OCI-LY7 (cell line): ENCODE data around the gene NDUFA13. TPM values are rescaled to one million over a fixed set of nuclear protein-coding genes. Genes with fewer than 3 reads are reported as not detected.

ENCODE experiments used
- BruUV-seq: library from RNA; stranded (reverse); fragments of 400-500 nt; replicated peaks from 2 replicates; lab custom pipeline; 2021; lab: Mats Ljungman, UMichigan
- CTCF ChIA-PET: fragments of 300-600 bp; sonication (Branson Sonifier 250); formaldehyde crosslinking; loops from one replicate; lab custom pipeline; 2022; ENCODE audit warnings: antibody characterized with exemption; ENCODE audit not compliant: unreplicated experiment; lab: Charles Lee
- POLR2A ChIA-PET: fragments of 300-600 bp; sonication (Branson Sonifier 250); formaldehyde crosslinking; loops from one replicate; lab custom pipeline; 2022; ENCODE audit warnings: antibody characterized with exemption; lab: Charles Lee
- DNase-seq: peaks from one replicate; pipeline ENCODE4 v3.0.0-alpha.2; 2015; ENCODE audit warnings: low spot score
- H2AFZ ChIP-seq: fragments of 200-600 bp; sonication (generic), shearing (Covaris generic); 2 replicates; pipeline ENCODE4 v1.6.1; 2014; ENCODE audit warnings: mild to moderate bottlenecking, antibody characterized with exemption, low read length, moderate library complexity
- H3K27ac ChIP-seq: fragments of 200-600 bp; sonication (generic); 2 replicates; pipeline ENCODE4 v1.5.1; 2014; ENCODE audit warnings: mixed run types, low read depth, mild to moderate bottlenecking, moderate library complexity, low read length, inconsistent platforms; ENCODE audit not compliant: poor library complexity, severe bottlenecking
- H3K36me3 ChIP-seq: fragments of 200-600 bp; sonication (generic); 2 replicates; pipeline ENCODE4 v1.6.1; 2014; ENCODE audit warnings: mild to moderate bottlenecking, antibody characterized with exemption, low read length, moderate library complexity, mixed read lengths; ENCODE audit not compliant: insufficient read depth
- H3K4me1 ChIP-seq: fragments of 200-600 bp; sonication (generic); 2 replicates; pipeline ENCODE4 v1.5.1; 2014; ENCODE audit warnings: mild to moderate bottlenecking, low read length; ENCODE audit not compliant: insufficient read depth, poor library complexity, severe bottlenecking
- H3K4me2 ChIP-seq: fragments of 200-600 bp; sonication (generic); 2 replicates; pipeline ENCODE4 v1.6.1; 2014; ENCODE audit warnings: mild to moderate bottlenecking, low read length
- H3K4me3 ChIP-seq: fragments of 200-600 bp; sonication (generic); 2 replicates; pipeline ENCODE4 v1.5.1; 2014; ENCODE audit warnings: mild to moderate bottlenecking, low read depth, low read length; ENCODE audit not compliant: poor library complexity, severe bottlenecking
- H3K79me2 ChIP-seq: fragments of 200-600 bp; sonication (generic); 2 replicates; pipeline ENCODE4 v1.6.1; 2016; ENCODE audit warnings: low read depth, mild to moderate bottlenecking, low read length, moderate library complexity, mixed read lengths; ENCODE audit not compliant: insufficient read depth
- H3K9me2 ChIP-seq: fragments of 200-600 bp; sonication (generic); 2 replicates; pipeline ENCODE4 v1.6.1; 2016; ENCODE audit warnings: mild to moderate bottlenecking, low read length, mixed read lengths; ENCODE audit not compliant: insufficient read depth
- H3K9me3 ChIP-seq: fragments of 200-600 bp; sonication (generic); 2 replicates; pipeline ENCODE4 v1.6.1; 2014; ENCODE audit warnings: mild to moderate bottlenecking, mixed run types, low read length, mixed read lengths
- H4K20me1 ChIP-seq: fragments of 200-600 bp; sonication (generic); 2 replicates; pipeline ENCODE4 v1.6.1; 2014; ENCODE audit warnings: mild to moderate bottlenecking, antibody characterized with exemption, low read length, moderate library complexity, mixed read lengths; ENCODE audit not compliant: insufficient read depth
- CTCF ChIP-seq: fragments of 200-600 bp; sonication (generic); conservative IDR thresholded peaks from 2 replicates; pipeline ENCODE4 v1.5.1; 2014; ENCODE audit warnings: mild to moderate bottlenecking, antibody characterized with exemption, low read length, moderate library complexity, mixed read lengths
- EZH2phosphoT487 ChIP-seq: fragments of 200-600 bp; sonication (generic); IDR thresholded peaks from 2 replicates; pipeline ENCODE4 v1.6.1; 2018; ENCODE audit warnings: low read depth, borderline replicate concordance, mild to moderate bottlenecking, mixed run types, antibody characterized with exemption, low read length, moderate library complexity, mixed read lengths
- intact Hi-C: fragments of 100-400 bp; cut with micrococcal nuclease; formaldehyde crosslinking; loops from one replicate; pipeline ENCODE4 v1.10.0; 2022; ENCODE audit not compliant: unreplicated experiment
- total RNA-seq, 2 experiments: library from RNA; depleted of rRNA in 1 of 2; stranded (reverse); fragments of >200 nt in 1 of 2; shearing (Covaris generic) in 1 of 2; gene quantifications; 2 replicates each; pipeline ENCODE4 v1.2.3, GENCODE V29; 2014 to 2022

The NDUFA13 gene
- total RNA-seq, 2 experiments from 2014 or later, result 275 to 429 TPM

DNA sequence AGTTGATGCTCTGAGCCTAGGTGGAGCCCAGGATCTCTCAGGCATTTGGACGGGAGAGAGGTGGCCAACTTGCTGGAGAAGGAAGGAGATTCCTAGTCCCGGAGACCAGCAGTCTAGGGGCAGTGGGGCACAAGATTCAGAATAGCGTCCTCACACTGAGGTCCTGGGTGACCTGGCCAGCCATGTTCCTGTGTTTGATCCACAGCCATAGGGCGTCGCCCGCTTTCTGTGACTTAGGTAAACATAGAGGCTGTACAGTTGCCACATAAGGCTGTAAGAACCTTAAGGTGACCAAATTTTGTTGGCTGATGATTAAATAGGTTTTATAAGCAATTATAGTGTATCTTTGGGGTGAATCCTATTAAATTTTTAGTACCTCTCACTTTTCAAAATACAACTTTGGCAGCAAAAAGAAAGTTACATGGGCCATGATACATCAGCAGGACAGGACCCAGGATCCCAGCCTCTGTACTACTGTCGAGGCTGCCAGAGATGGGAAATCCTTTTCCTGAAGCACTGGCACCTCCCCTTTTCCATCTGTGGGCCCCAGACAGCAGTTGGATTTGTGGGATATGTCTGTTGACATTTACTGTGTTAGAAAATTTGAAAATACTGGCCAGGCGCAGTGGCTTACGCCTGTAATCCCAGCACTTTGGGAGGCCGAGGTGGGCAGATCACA lies 38.2 kb upstream of the NDUFA13 start:
- H2AFZ ChIP-seq, result no peak overlapping the region
- CTCF ChIA-PET, result no interaction called here
- intact Hi-C loops, result loop anchor here (10.0 kb wide), 1 partner anchor 73 kb away; the partner anchor contains the start of gene GATAD2A
- POLR2A ChIA-PET, result no interaction called here
- H3K9me3 ChIP-seq, result no peaks in the 10 kb centered on the region
- peaks cover 67% of the 10 kb centered on the region for H3K36me3 ChIP-seq
- no peaks in the 10 kb centered on the region; the same call in 1 of the 2 replicates for H4K20me1 ChIP-seq
- H3K4me1 ChIP-seq, result no peaks in the 10 kb centered on the region
- TF ChIP-seq CTCF (no peak), EZH2phosphoT487 (no peak)
- no peak overlapping the region for H3K4me2 ChIP-seq
- DNase-seq, result no peak
- peaks cover 19% of the 10 kb centered on the region; the same call in 1 of the 2 replicates for H3K79me2 ChIP-seq
- BruUV-seq, result no TSS peak
- no peak overlapping the region for H3K27ac ChIP-seq
- no peaks in the 10 kb centered on the region for H3K9me2 ChIP-seq
- H3K4me3 ChIP-seq, result no peak overlapping the region

- H4K20me1 ChIP-seq, result no peaks in the 10 kb centered on the region; the same call in 1 of the 2 replicates
- POLR2A ChIA-PET, result interaction anchor here (0.8 to 0.9 kb wide), 2 partner anchors 8 to 11 kb away, joined by 3 read pairs; no protein-coding TSS in a partner anchor
Observed at GRCh38 chr19:19480688-19481087, 35.3 kb upstream of the NDUFA13 start.

More at GRCh38 chr19:19480688-19481087, 35.3 kb upstream of the NDUFA13 start:
- Histone ChIP-seq H3K79me2 (peaks cover 15% of the 10 kb centered on the region; the same call in 1 of the 2 replicates), H3K4me1 (no peaks in the 10 kb centered on the region), H3K4me2 (no peak overlapping the region), H3K9me3 (no peaks in the 10 kb centered on the region), H3K4me3 (no peak overlapping the region), H2AFZ (no peak overlapping the region), H3K36me3 (peaks cover 59% of the 10 kb centered on the region), H3K27ac (no peak overlapping the region), H3K9me2 (no peaks in the 10 kb centered on the region)
- intact Hi-C loops, result no loop called here
- TF ChIP-seq CTCF (no peak), EZH2phosphoT487 (no peak)
- DNase-seq, result no peak
- BruUV-seq, result no TSS peak
- CTCF ChIA-PET, result no interaction called here
